HCT116 (cell line): ENCODE results near the gene RTN4. TPM values are rescaled to one million over a fixed set of nuclear protein-coding genes. Genes with fewer than 3 reads are reported as not detected.

Experiments
- ATAC-seq: fragments of 200-7000 bp; cut with Tn5 transposase; 2 replicates; pipeline ENCODE4 v1.9.1; 2020; ENCODE audit warnings: mild to moderate bottlenecking, moderate library complexity
- BruUV-seq: library from RNA; stranded (reverse); fragments of 400-500 nt; replicated peaks from 2 replicates; lab custom pipeline; 2021; lab: Mats Ljungman, UMichigan
- CTCF ChIA-PET: fragments of 300-600 bp; sonication (Branson Sonifier 250); formaldehyde crosslinking; loops from one replicate; lab custom pipeline; 2021; ENCODE audit warnings: antibody characterized with exemption; lab: Charles Lee
- POLR2A ChIA-PET: fragments of 300-600, 350-600 bp; sonication (Branson Sonifier 250); formaldehyde crosslinking; loops from one replicate; lab custom pipeline; 2021; ENCODE audit warnings: antibody characterized with exemption; lab: Charles Lee
- RAD21 ChIA-PET, 2 experiments: fragments of 300-600 bp; sonication (Branson Sonifier 250); formaldehyde crosslinking; loops; one replicate each; lab custom pipeline; 2023; ENCODE audit warnings: low total read pairs in 2 of 2; ENCODE audit not compliant: uncharacterized antibody in 2 of 2, unreplicated experiment in 2 of 2, low non-redundant PET in 1 of 2; lab: Charles Lee
- DNase-seq: peaks from one replicate; pipeline ENCODE4 v3.0.0-alpha.2; 2010; ENCODE audit warnings: low read depth, low spot score
- H2AFZ ChIP-seq: fragments of 200-600 bp; shearing (Covaris generic), sonication (generic); 2 replicates; pipeline ENCODE4 v1.6.1; 2017; ENCODE audit warnings: low read depth, mixed run types, mixed read lengths, antibody characterized with exemption, low read length; ENCODE audit not compliant: poor library complexity, severe bottlenecking
- H3K27ac ChIP-seq: 2 replicates; pipeline ENCODE4 v1.5.1; 2012; ENCODE audit warnings: low read depth, low read length
- H3K27me3 ChIP-seq: fragments of 200-600 bp; sonication (generic); 2 replicates; pipeline ENCODE4 v1.6.1; 2016; ENCODE audit warnings: mixed run types, low read length, mixed read lengths; ENCODE audit not compliant: insufficient read depth
- H3K36me3 ChIP-seq, 2 experiments: fragments of 200-500 bp in 1 of 2; fragments of 200-600 bp in 1 of 2; sonication (Bioruptor generic) in 1 of 2; sonication (generic) in 1 of 2; 2 replicates each; pipeline versions ENCODE4 v1.5.1 to v1.6.1; 2014 to 2016; ENCODE audit warnings: low read length in 2 of 2, inconsistent platforms in 1 of 2, mixed read lengths in 1 of 2, mixed run types in 1 of 2; ENCODE audit not compliant: insufficient read depth in 2 of 2, control insufficient read depth in 1 of 2
- H3K4me1 ChIP-seq, 2 experiments: fragments of 200-600 bp in 1 of 2; sonication (generic) in 1 of 2; 2 replicates each; pipeline versions ENCODE4 v1.5.1 to v1.6.1; 2012 to 2017; ENCODE audit warnings: low read length in 2 of 2, inconsistent platforms in 1 of 2, mild to moderate bottlenecking in 1 of 2, mixed read lengths in 1 of 2, mixed run types in 1 of 2, moderate library complexity in 1 of 2; ENCODE audit not compliant: insufficient read depth in 2 of 2, control insufficient read depth in 1 of 2
- H3K4me2 ChIP-seq: fragments of 200-600 bp; sonication (generic); 2 replicates; pipeline ENCODE4 v1.6.1; 2017; ENCODE audit warnings: mixed run types, low read length, mixed read lengths
- H3K4me3 ChIP-seq, 2 experiments: fragments of 200-600 bp in 1 of 2; sonication (generic) in 1 of 2; replicated peaks in 1 of 2; 2 replicates each; pipeline ENCODE4 v1.5.1; 2011 to 2016; ENCODE audit warnings: low read length in 2 of 2, control low read depth in 1 of 2, low read depth in 1 of 2, mild to moderate bottlenecking in 1 of 2, mixed read lengths in 1 of 2, mixed run types in 1 of 2
- H3K79me2 ChIP-seq: fragments of 200-600 bp; sonication (generic); 2 replicates; pipeline ENCODE4 v1.6.1; 2017; ENCODE audit warnings: mild to moderate bottlenecking, mixed run types, low read length, moderate library complexity, mixed read lengths; ENCODE audit not compliant: insufficient read depth
- H3K9ac ChIP-seq: fragments of 200-600 bp; sonication (generic); 2 replicates; pipeline ENCODE4 v1.6.1; 2016; ENCODE audit warnings: low read length, mixed read lengths
- H3K9me2 ChIP-seq: fragments of 200-600 bp; sonication (generic), shearing (Covaris generic); 2 replicates; pipeline ENCODE4 v1.6.1; 2017; ENCODE audit warnings: mixed run types, mild to moderate bottlenecking, moderate library complexity; ENCODE audit not compliant: insufficient read depth
- H3K9me3 ChIP-seq, 2 experiments: fragments of 200-500 bp in 1 of 2; fragments of 200-600 bp in 1 of 2; sonication (Bioruptor generic) in 1 of 2; sonication (generic) in 1 of 2; 2 replicates each; pipeline ENCODE4 v1.6.1; 2014 to 2017; ENCODE audit warnings: low read length in 2 of 2, mixed read lengths in 2 of 2, inconsistent platforms in 1 of 2, low read depth in 1 of 2, mild to moderate bottlenecking in 1 of 2, mixed run types in 1 of 2, moderate library complexity in 1 of 2; ENCODE audit not compliant: control insufficient read depth in 1 of 2, insufficient read depth in 1 of 2
- H4K20me1 ChIP-seq: fragments of 200-600 bp; sonication (generic), shearing (Covaris generic); 2 replicates; pipeline ENCODE4 v1.6.1; 2017; ENCODE audit warnings: mixed run types, mild to moderate bottlenecking, moderate library complexity; ENCODE audit not compliant: insufficient read depth
- ATF3 ChIP-seq: IDR thresholded peaks from 2 replicates; pipeline ENCODE4 v1.6.1; 2012
- CEBPB ChIP-seq: IDR thresholded peaks from 2 replicates; pipeline ENCODE4 v1.6.1; 2012; ENCODE audit warnings: low read depth
- RAD21 ChIP-seq: IDR thresholded peaks from 2 replicates; pipeline ENCODE4 v1.6.1; 2012; ENCODE audit warnings: low read depth, mild to moderate bottlenecking
- TCF7L2 ChIP-seq: IDR thresholded peaks from 2 replicates; pipeline ENCODE4 v1.7.0; 2011; ENCODE audit warnings: borderline replicate concordance, inconsistent platforms; ENCODE audit not compliant: insufficient read depth, insufficient read length; ENCODE audit errors: extremely low read depth
- ZBTB33 ChIP-seq: IDR thresholded peaks from 2 replicates; pipeline ENCODE4 v1.6.1; 2011; ENCODE audit warnings: mild to moderate bottlenecking, low read length, moderate library complexity; ENCODE audit not compliant: insufficient replicate concordance; ENCODE audit errors: extremely low read depth
- intact Hi-C: fragments of 100-400 bp; cut with micrococcal nuclease; formaldehyde crosslinking; loops from 2 replicates; pipeline ENCODE4 v1.10.0; 2022
- total RNA-seq: library from RNA; stranded (reverse); gene quantifications from one replicate; pipeline ENCODE4 v1.2.1, GENCODE V29; 2021; ENCODE audit not compliant: unreplicated experiment

RTN4 gene
- total RNA-seq, 1 experiment from 2014 or later, result 221 TPM

- no peak for TF ChIP-seq ATF3
- no peak for TF ChIP-seq RAD21
These were observed 121.5 kb downstream of the RTN4 start (continued) for GRCh38 chr2:54928719-54929118.

GRCh38 chr2:54927751-54928615 lies 122.3 kb downstream of the RTN4 start:
- Histone ChIP-seq H3K27me3 (no peaks in the 10 kb centered on the region), H3K4me3 (no peak overlapping the region), H4K20me1 (no peaks in the 10 kb centered on the region), H3K9me2 (no peaks in the 10 kb centered on the region), H2AFZ (no peak overlapping the region), H3K27ac (no peak overlapping the region), H3K4me2 (no peak overlapping the region), H3K79me2 (no peaks in the 10 kb centered on the region), H3K9me3 (no peaks in the 10 kb centered on the region), H3K4me1 (no peaks in the 10 kb centered on the region), H3K9ac (no peak overlapping the region), H3K36me3 (no peaks in the 10 kb centered on the region)
- ChIA-PET RAD21 (no interaction called here), POLR2A (no interaction called here), CTCF (no interaction called here)
- no TSS peak for BruUV-seq
- ATAC-seq (no peak), DNase-seq (no peak)
- intact Hi-C loops, result no loop called here
- TF ChIP-seq CEBPB (no peak), ZBTB33 (no peak), TCF7L2 (no peak)
